OCI-LY7 (cell line): Measurements from ENCODE around the gene MUC6. TPM values are rescaled to one million over a fixed set of nuclear protein-coding genes. Genes with fewer than 3 reads are reported as not detected.

Experiments used
- BruUV-seq: library from RNA; stranded (reverse); fragments of 400-500 nt; replicated peaks from 2 replicates; lab custom pipeline; 2021; lab: Mats Ljungman, UMichigan
- CTCF ChIA-PET: fragments of 300-600 bp; sonication (Branson Sonifier 250); formaldehyde crosslinking; loops from one replicate; lab custom pipeline; 2022; ENCODE audit warnings: antibody characterized with exemption; ENCODE audit not compliant: unreplicated experiment; lab: Charles Lee
- POLR2A ChIA-PET: fragments of 300-600 bp; sonication (Branson Sonifier 250); formaldehyde crosslinking; loops from one replicate; lab custom pipeline; 2022; ENCODE audit warnings: antibody characterized with exemption; lab: Charles Lee
- DNase-seq: peaks from one replicate; pipeline ENCODE4 v3.0.0-alpha.2; 2015; ENCODE audit warnings: low spot score
- H2AFZ ChIP-seq: fragments of 200-600 bp; sonication (generic), shearing (Covaris generic); 2 replicates; pipeline ENCODE4 v1.6.1; 2014; ENCODE audit warnings: mild to moderate bottlenecking, antibody characterized with exemption, low read length, moderate library complexity
- H3K27ac ChIP-seq: fragments of 200-600 bp; sonication (generic); 2 replicates; pipeline ENCODE4 v1.5.1; 2014; ENCODE audit warnings: mixed run types, low read depth, mild to moderate bottlenecking, moderate library complexity, low read length, inconsistent platforms; ENCODE audit not compliant: poor library complexity, severe bottlenecking
- H3K36me3 ChIP-seq: fragments of 200-600 bp; sonication (generic); 2 replicates; pipeline ENCODE4 v1.6.1; 2014; ENCODE audit warnings: mild to moderate bottlenecking, antibody characterized with exemption, low read length, moderate library complexity, mixed read lengths; ENCODE audit not compliant: insufficient read depth
- H3K4me1 ChIP-seq: fragments of 200-600 bp; sonication (generic); 2 replicates; pipeline ENCODE4 v1.5.1; 2014; ENCODE audit warnings: mild to moderate bottlenecking, low read length; ENCODE audit not compliant: insufficient read depth, poor library complexity, severe bottlenecking
- H3K4me2 ChIP-seq: fragments of 200-600 bp; sonication (generic); 2 replicates; pipeline ENCODE4 v1.6.1; 2014; ENCODE audit warnings: mild to moderate bottlenecking, low read length
- H3K4me3 ChIP-seq: fragments of 200-600 bp; sonication (generic); 2 replicates; pipeline ENCODE4 v1.5.1; 2014; ENCODE audit warnings: mild to moderate bottlenecking, low read depth, low read length; ENCODE audit not compliant: poor library complexity, severe bottlenecking
- H3K79me2 ChIP-seq: fragments of 200-600 bp; sonication (generic); 2 replicates; pipeline ENCODE4 v1.6.1; 2016; ENCODE audit warnings: low read depth, mild to moderate bottlenecking, low read length, moderate library complexity, mixed read lengths; ENCODE audit not compliant: insufficient read depth
- H3K9me2 ChIP-seq: fragments of 200-600 bp; sonication (generic); 2 replicates; pipeline ENCODE4 v1.6.1; 2016; ENCODE audit warnings: mild to moderate bottlenecking, low read length, mixed read lengths; ENCODE audit not compliant: insufficient read depth
- H3K9me3 ChIP-seq: fragments of 200-600 bp; sonication (generic); 2 replicates; pipeline ENCODE4 v1.6.1; 2014; ENCODE audit warnings: mild to moderate bottlenecking, mixed run types, low read length, mixed read lengths
- H4K20me1 ChIP-seq: fragments of 200-600 bp; sonication (generic); 2 replicates; pipeline ENCODE4 v1.6.1; 2014; ENCODE audit warnings: mild to moderate bottlenecking, antibody characterized with exemption, low read length, moderate library complexity, mixed read lengths; ENCODE audit not compliant: insufficient read depth
- EZH2phosphoT487 ChIP-seq: fragments of 200-600 bp; sonication (generic); IDR thresholded peaks from 2 replicates; pipeline ENCODE4 v1.6.1; 2018; ENCODE audit warnings: low read depth, borderline replicate concordance, mild to moderate bottlenecking, mixed run types, antibody characterized with exemption, low read length, moderate library complexity, mixed read lengths
- intact Hi-C: fragments of 100-400 bp; cut with micrococcal nuclease; formaldehyde crosslinking; loops from one replicate; pipeline ENCODE4 v1.10.0; 2022; ENCODE audit not compliant: unreplicated experiment
- total RNA-seq, 2 experiments: library from RNA; depleted of rRNA in 1 of 2; stranded (reverse); fragments of >200 nt in 1 of 2; shearing (Covaris generic) in 1 of 2; gene quantifications; 2 replicates each; pipeline ENCODE4 v1.2.3, GENCODE V29; 2014 to 2022
- TF ChIP-seq, protein P1 (sequence below): fragments of 200-600 bp; sonication (generic); conservative IDR thresholded peaks from 2 replicates; pipeline ENCODE4 v1.5.1; 2014; ENCODE audit warnings: mild to moderate bottlenecking, antibody characterized with exemption, low read length, moderate library complexity, mixed read lengths

The MUC6 gene
- total RNA-seq, 2 experiments from 2014 or later = not detected

DNA sequence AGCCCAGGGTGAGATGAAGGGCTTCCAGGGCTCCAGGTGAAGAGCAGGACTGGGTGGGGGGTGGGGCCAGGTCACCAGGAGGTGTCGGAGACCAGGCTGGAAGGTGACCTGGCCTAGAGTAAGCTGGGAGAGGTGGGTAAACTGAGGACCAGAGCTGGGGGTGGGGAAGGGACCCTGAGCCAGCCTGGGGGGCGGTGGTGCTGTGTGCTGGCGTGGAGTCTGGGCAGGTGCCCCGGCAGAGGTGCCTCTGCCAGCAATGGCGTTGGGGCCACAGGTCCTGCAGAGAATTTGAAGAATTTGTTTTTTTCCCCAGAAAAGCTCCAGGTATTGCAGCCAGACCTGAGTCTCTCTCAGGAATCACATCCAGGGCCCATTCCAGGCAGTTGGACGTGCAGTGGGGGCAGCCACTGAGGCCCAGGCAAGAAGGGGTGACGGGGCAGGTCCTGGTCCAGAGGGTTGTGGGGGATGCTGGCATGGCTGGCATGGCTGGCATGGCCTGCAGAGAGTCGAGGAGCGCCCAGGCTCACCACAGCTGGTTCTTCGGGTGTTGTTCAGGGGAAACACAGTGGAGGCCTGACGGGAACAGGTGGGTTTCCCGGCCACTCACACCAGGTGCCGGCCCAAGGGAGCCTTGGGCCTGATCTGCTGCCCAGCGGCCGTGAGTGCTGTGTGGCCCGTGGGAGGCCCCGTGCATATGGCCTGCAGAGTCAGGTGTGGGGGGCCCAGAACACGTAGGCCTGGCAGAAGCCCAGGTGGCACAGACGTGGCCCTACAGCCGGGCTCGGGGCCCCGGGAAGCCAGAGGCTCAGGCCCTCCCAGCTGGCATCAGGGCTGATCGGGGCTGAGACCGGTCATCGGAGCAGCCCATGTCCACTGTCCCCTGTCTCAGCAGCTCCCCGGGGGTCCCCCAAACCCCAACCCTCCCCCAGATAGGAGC is 6.4 kb upstream of the MUC6 start:
- Histone ChIP-seq H3K4me1 (no peaks in the 10 kb centered on the region), H3K9me2 (no peaks in the 10 kb centered on the region), H3K79me2 (no peaks in the 10 kb centered on the region), H4K20me1 (no peaks in the 10 kb centered on the region), H3K4me2 (no peak overlapping the region), H3K4me3 (no peak overlapping the region), H3K27ac (no peak overlapping the region), H2AFZ (no peak overlapping the region), H3K9me3 (no peaks in the 10 kb centered on the region), H3K36me3 (no peaks in the 10 kb centered on the region)
- intact Hi-C loops = no loop called here
- BruUV-seq = no TSS peak
- DNase-seq = no peak
- ChIA-PET POLR2A (no interaction called here), CTCF (interaction anchor here (0.6 kb wide), 1 partner anchor 455 kb away, joined by 11 read pairs; no protein-coding TSS in a partner anchor)
- TF ChIP-seq, protein P1, sequence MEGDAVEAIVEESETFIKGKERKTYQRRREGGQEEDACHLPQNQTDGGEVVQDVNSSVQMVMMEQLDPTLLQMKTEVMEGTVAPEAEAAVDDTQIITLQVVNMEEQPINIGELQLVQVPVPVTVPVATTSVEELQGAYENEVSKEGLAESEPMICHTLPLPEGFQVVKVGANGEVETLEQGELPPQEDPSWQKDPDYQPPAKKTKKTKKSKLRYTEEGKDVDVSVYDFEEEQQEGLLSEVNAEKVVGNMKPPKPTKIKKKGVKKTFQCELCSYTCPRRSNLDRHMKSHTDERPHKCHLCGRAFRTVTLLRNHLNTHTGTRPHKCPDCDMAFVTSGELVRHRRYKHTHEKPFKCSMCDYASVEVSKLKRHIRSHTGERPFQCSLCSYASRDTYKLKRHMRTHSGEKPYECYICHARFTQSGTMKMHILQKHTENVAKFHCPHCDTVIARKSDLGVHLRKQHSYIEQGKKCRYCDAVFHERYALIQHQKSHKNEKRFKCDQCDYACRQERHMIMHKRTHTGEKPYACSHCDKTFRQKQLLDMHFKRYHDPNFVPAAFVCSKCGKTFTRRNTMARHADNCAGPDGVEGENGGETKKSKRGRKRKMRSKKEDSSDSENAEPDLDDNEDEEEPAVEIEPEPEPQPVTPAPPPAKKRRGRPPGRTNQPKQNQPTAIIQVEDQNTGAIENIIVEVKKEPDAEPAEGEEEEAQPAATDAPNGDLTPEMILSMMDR = no peak
- TF ChIP-seq EZH2phosphoT487 = no peak

DNA sequence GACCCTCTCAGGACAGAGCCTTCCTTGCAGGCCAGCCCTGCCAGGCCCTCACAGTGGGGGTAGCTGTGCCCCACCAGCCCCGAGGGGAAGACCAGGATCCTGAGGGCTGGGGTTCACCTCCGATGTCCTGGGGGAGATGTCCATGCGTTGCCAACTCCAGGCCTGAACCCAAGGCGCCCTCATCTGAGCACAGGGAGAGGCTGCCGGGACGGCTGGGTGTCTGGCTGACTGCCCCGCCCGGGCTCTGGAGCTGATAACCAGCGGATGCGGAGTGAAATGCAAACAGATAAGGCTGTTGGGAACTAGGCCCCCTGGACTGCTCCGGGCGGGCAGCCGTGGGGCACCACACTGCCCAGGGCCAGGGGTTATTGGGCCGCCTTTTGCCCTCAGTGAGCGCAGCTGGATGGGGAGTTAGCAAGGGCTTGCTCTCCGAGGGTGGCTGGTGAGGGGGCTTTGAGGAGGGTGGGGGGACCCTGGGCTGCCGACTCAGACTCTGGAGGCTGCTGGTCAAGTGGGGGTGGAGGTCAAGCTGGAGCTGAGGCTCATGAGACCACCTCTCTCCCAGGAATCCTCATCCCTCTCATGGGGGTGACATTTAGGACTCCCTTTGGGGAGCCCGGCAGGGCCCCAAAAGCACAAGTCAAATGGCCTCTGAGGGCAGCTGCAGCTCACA is 5.6 kb upstream of the MUC6 start:
- Histone ChIP-seq H3K4me1 (no peaks in the 10 kb centered on the region), H3K27ac (no peak overlapping the region), H3K36me3 (no peaks in the 10 kb centered on the region), H3K4me2 (no peak overlapping the region), H4K20me1 (no peaks in the 10 kb centered on the region), H3K9me2 (no peaks in the 10 kb centered on the region), H3K9me3 (no peaks in the 10 kb centered on the region), H3K4me3 (no peak overlapping the region), H3K79me2 (no peaks in the 10 kb centered on the region), H2AFZ (no peak overlapping the region)
- CTCF ChIA-PET = no interaction called here
- TF ChIP-seq, protein P1 = no peak
- TF ChIP-seq EZH2phosphoT487 = no peak
- BruUV-seq = no TSS peak
- intact Hi-C loops = no loop called here
- POLR2A ChIA-PET = no interaction called here
- DNase-seq = no peak

DNA sequence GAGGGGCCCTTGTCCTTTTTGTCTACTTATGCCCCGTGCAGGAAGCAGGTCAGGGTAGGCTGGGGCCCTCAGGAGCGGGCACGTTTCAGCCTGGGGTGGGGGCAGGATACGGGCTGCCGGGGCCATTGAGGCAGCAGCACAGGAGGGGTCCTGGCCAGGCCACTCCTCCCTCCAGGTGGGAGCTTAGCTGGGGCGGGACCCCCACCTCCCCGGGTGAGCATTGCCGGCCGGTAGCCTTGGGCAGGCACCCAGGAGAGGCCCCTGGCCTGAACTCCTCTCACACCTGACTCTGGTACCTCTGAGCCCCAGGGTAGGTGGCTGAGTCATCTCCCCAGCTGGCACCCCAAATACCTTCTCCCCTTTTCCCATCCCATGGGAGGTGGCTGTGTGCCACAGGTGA is 5.0 kb upstream of the MUC6 start:
- ChIA-PET POLR2A (no interaction called here), CTCF (no interaction called here)
- no peak overlapping the region for H2AFZ ChIP-seq
- no peaks in the 10 kb centered on the region for H3K9me2 ChIP-seq
- no TSS peak for BruUV-seq
- no peak for TF ChIP-seq EZH2phosphoT487
- TF ChIP-seq, protein P1 = no peak
- H3K4me3 ChIP-seq = no peak overlapping the region
- no peak overlapping the region for H3K4me2 ChIP-seq
- H3K4me1 ChIP-seq = no peaks in the 10 kb centered on the region
- no peaks in the 10 kb centered on the region for H3K36me3 ChIP-seq
- H3K27ac ChIP-seq = no peak overlapping the region
- DNase-seq = no peak
- no peaks in the 10 kb centered on the region for H4K20me1 ChIP-seq
- no peaks in the 10 kb centered on the region for H3K79me2 ChIP-seq
- intact Hi-C loops = no loop called here
- H3K9me3 ChIP-seq = no peaks in the 10 kb centered on the region
